Caco-2 (cell line): ENCODE data around the gene DNAAF8. TPM values are rescaled to one million over a fixed set of nuclear protein-coding genes. Genes with fewer than 3 reads are reported as not detected.

Experiments
- BruUV-seq: library from RNA; stranded (reverse); fragments of 400-500 nt; replicated peaks from 2 replicates; lab custom pipeline; 2021; lab: Mats Ljungman, UMichigan
- CTCF ChIA-PET: fragments of 300-600 bp; sonication (Branson Sonifier 250); formaldehyde crosslinking; loops from one replicate; lab custom pipeline; 2022; ENCODE audit warnings: antibody characterized with exemption; lab: Charles Lee
- POLR2A ChIA-PET: fragments of 300-600 bp; sonication (Branson Sonifier 250); formaldehyde crosslinking; loops from one replicate; lab custom pipeline; 2022; ENCODE audit warnings: antibody characterized with exemption; lab: Charles Lee
- DNase-seq, 2 experiments: peaks; one replicate each; pipeline versions ENCODE4 v3.0.0 to v3.0.0-alpha.2; 2020 to 2022
- H3K27me3 ChIP-seq: replicated peaks from 2 replicates; pipeline ENCODE4 v1.6.0; 2011; ENCODE audit warnings: low read length; ENCODE audit not compliant: control insufficient read depth, insufficient read depth
- H3K36me3 ChIP-seq: 2 replicates; pipeline ENCODE4 v1.5.1; 2011; ENCODE audit warnings: low read length; ENCODE audit not compliant: control insufficient read depth, insufficient read depth
- H3K4me1 ChIP-seq: fragments of 250-450 bp; sonication (Bioruptor Pico); 2 replicates; pipeline ENCODE4 v1.5.1; 2020; ENCODE audit warnings: mild to moderate bottlenecking
- H3K4me3 ChIP-seq: 2 replicates; pipeline ENCODE4 v1.5.1; 2011; ENCODE audit warnings: low read depth, mild to moderate bottlenecking, control low read depth, low read length
- H3K9me3 ChIP-seq: fragments of 250-450 bp; sonication (Bioruptor Pico); 2 replicates; pipeline ENCODE4 v1.5.1; 2020; ENCODE audit warnings: mild to moderate bottlenecking, moderate library complexity
- H3K27ac Mint-ChIP-seq: one replicate; pipeline ENCODE4 v1.8.0; 2022; ENCODE audit warnings: mixed read lengths; ENCODE audit not compliant: unreplicated experiment
- H3K27me3 Mint-ChIP-seq: one replicate; pipeline ENCODE4 v1.8.0; 2022; ENCODE audit warnings: mixed read lengths; ENCODE audit not compliant: insufficient read depth, unreplicated experiment
- H3K36me3 Mint-ChIP-seq: one replicate; pipeline ENCODE4 v1.8.0; 2022; ENCODE audit warnings: mild to moderate bottlenecking, mixed read lengths; ENCODE audit not compliant: insufficient read depth, unreplicated experiment
- H3K4me1 Mint-ChIP-seq: one replicate; pipeline ENCODE4 v1.8.0; 2022; ENCODE audit warnings: low read depth, mixed read lengths; ENCODE audit not compliant: unreplicated experiment
- H3K4me3 Mint-ChIP-seq: one replicate; pipeline ENCODE4 v1.8.0; 2022; ENCODE audit warnings: mild to moderate bottlenecking, moderate library complexity, mixed read lengths; ENCODE audit not compliant: unreplicated experiment
- H3K9me3 Mint-ChIP-seq: one replicate; pipeline ENCODE4 v1.8.0; 2022; ENCODE audit warnings: mixed read lengths; ENCODE audit not compliant: unreplicated experiment
- intact Hi-C: fragments of 100-400 bp; cut with micrococcal nuclease; formaldehyde crosslinking; loops from one replicate; pipeline ENCODE4 v1.10.0; 2022; ENCODE audit not compliant: unreplicated experiment
- total RNA-seq: library from RNA; stranded (reverse); gene quantifications from 2 replicates; pipeline ENCODE4 v1.2.3, GENCODE V29; 2022
- TF ChIP-seq, protein P1 (sequence below), 2 experiments: fragments of 200-600 bp in 1 of 2; IDR thresholded peaks; 1 replicate in 1 of 2; 2 replicates in 1 of 2; pipeline versions ENCODE4 v1.5.1 to v1.8.0; 2011 to 2022; ENCODE audit warnings: antibody characterized with exemption in 1 of 2, control low read depth in 1 of 2, inconsistent platforms in 1 of 2, low read depth in 1 of 2, low read length in 1 of 2, mild to moderate bottlenecking in 1 of 2, moderate library complexity in 1 of 2; ENCODE audit not compliant: insufficient read depth in 1 of 2, severe bottlenecking in 1 of 2, unreplicated experiment in 1 of 2

DNAAF8 gene
- total RNA-seq, 1 experiment from 2014 or later, result 0.54 TPM

DNA sequence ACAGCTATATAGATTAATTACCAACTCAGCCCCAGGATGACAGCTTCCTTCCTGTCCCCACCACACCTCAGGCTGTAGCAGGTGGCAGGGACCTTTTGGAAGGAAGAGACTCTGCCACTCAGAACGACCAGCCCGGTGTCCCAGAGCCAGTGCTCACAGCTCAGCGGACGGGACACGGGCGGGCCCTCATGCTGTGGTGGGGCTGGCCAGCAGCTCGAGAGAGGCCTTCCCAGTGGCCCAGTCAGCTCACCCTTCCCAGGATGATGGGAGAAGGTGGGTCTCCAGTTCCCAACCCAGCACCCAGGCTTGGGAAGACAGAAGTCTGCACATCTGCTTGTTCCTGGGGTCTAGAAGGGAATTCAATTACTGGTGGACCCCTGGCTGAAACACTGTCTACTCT is 30.4 kb upstream of the DNAAF8 start:
- ChIA-PET POLR2A (no interaction called here), CTCF (no interaction called here)
- peaks cover 41% of the 10 kb centered on the region for H3K36me3 Mint-ChIP-seq
- no peak overlapping the region for H3K4me3 Mint-ChIP-seq
- no TSS peak for BruUV-seq
- H3K4me3 ChIP-seq, result no peak overlapping the region
- no peak overlapping the region for H3K27ac Mint-ChIP-seq
- H3K9me3 Mint-ChIP-seq, result no peaks in the 10 kb centered on the region
- TF ChIP-seq, protein P1, sequence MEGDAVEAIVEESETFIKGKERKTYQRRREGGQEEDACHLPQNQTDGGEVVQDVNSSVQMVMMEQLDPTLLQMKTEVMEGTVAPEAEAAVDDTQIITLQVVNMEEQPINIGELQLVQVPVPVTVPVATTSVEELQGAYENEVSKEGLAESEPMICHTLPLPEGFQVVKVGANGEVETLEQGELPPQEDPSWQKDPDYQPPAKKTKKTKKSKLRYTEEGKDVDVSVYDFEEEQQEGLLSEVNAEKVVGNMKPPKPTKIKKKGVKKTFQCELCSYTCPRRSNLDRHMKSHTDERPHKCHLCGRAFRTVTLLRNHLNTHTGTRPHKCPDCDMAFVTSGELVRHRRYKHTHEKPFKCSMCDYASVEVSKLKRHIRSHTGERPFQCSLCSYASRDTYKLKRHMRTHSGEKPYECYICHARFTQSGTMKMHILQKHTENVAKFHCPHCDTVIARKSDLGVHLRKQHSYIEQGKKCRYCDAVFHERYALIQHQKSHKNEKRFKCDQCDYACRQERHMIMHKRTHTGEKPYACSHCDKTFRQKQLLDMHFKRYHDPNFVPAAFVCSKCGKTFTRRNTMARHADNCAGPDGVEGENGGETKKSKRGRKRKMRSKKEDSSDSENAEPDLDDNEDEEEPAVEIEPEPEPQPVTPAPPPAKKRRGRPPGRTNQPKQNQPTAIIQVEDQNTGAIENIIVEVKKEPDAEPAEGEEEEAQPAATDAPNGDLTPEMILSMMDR (IDR thresholded peaks at IDR 0.05; ENCODE audit: insufficient read depth in 1 of 2, low read depth in 1 of 2, low read length in 1 of 2, severe bottlenecking in 1 of 2, unreplicated experiment in 1 of 2), result no peak
- H3K9me3 ChIP-seq, result no peaks in the 10 kb centered on the region
- no peaks in the 10 kb centered on the region for H3K27me3 ChIP-seq
- H3K36me3 ChIP-seq, result no peaks in the 10 kb centered on the region; the same call in 1 of the 2 replicates
- intact Hi-C loops, result no loop called here
- no peak for DNase-seq
- no peaks in the 10 kb centered on the region for H3K4me1 ChIP-seq
- no peaks in the 10 kb centered on the region for H3K27me3 Mint-ChIP-seq
- H3K4me1 Mint-ChIP-seq, result no peaks in the 10 kb centered on the region

DNA sequence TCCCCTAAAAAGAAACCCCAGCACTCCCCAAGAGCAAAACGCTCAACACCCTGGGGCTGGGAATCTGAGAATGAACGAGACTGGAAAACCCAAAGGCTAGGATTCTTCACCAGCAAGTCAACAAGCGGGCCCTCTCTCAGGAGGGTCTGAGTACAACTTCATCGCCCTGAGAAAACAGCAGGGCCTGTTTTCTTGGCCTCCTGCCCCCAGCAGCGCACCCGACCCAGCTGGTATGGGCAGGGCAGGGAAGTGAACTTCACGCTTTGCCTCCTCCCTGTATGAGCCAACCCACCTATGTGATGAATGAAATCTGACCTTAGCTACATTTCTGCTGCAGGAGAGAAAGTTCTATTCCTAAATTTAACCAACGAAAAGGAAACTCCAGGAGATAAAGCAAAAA is 29.8 kb upstream of the DNAAF8 start:
- no peaks in the 10 kb centered on the region for H3K27me3 ChIP-seq
- no peaks in the 10 kb centered on the region; the same call in 1 of the 2 replicates for H3K36me3 ChIP-seq
- no peaks in the 10 kb centered on the region for H3K9me3 Mint-ChIP-seq
- H3K4me1 Mint-ChIP-seq, result no peaks in the 10 kb centered on the region
- intact Hi-C loops, result no loop called here
- ChIA-PET CTCF (interaction anchor here (0.6 kb wide), 1 partner anchor 1428 kb away, joined by 4 read pairs; no protein-coding TSS in a partner anchor), POLR2A (no interaction called here)
- BruUV-seq, result no TSS peak
- no peak for DNase-seq
- H3K4me3 Mint-ChIP-seq, result no peak overlapping the region
- no peaks in the 10 kb centered on the region for H3K27me3 Mint-ChIP-seq
- H3K9me3 ChIP-seq, result no peaks in the 10 kb centered on the region
- H3K36me3 Mint-ChIP-seq, result peaks cover 35% of the 10 kb centered on the region
- H3K27ac Mint-ChIP-seq, result no peak overlapping the region
- no peaks in the 10 kb centered on the region for H3K4me1 ChIP-seq
- H3K4me3 ChIP-seq, result no peak overlapping the region
- TF ChIP-seq, protein P1 (IDR thresholded peaks at IDR 0.05; ENCODE audit: insufficient read depth in 1 of 2, low read depth in 1 of 2, low read length in 1 of 2, severe bottlenecking in 1 of 2, unreplicated experiment in 1 of 2), result no peak

DNA sequence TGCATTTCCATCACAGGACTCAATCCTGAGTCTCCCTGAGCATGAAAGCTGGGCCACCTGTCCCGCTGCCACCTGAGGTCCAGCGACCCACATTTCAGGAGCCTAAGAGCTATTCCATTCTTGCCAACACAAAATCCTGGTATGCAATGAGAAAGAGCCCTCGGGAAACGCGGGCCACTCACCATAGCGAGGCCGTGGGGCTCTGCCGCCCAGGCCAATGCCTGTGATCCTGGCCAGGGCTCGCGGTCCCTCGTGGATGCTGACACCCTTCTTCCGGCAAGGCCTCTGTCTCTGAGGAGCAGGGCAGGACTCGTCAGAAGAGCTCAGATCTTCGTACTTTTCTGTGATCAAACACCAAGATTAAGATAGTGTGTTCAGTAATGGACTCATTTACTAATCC is 29.4 kb upstream of the DNAAF8 start:
- Histone ChIP-seq H3K4me1 (no peaks in the 10 kb centered on the region), H3K9me3 (no peaks in the 10 kb centered on the region), H3K27me3 (no peaks in the 10 kb centered on the region), H3K36me3 (no peaks in the 10 kb centered on the region; the same call in 1 of the 2 replicates), H3K4me3 (no peak overlapping the region)
- DNase-seq, result no peak
- BruUV-seq, result no TSS peak
- peaks cover 31% of the 10 kb centered on the region for H3K36me3 Mint-ChIP-seq
- no peak overlapping the region for H3K4me3 Mint-ChIP-seq
- no peaks in the 10 kb centered on the region for H3K9me3 Mint-ChIP-seq
- POLR2A ChIA-PET, result no interaction called here
- H3K27me3 Mint-ChIP-seq, result no peaks in the 10 kb centered on the region
- H3K27ac Mint-ChIP-seq, result no peak overlapping the region
- TF ChIP-seq, protein P1 (IDR thresholded peaks at IDR 0.05; ENCODE audit: insufficient read depth in 1 of 2, low read depth in 1 of 2, low read length in 1 of 2, severe bottlenecking in 1 of 2, unreplicated experiment in 1 of 2), result no peak
- CTCF ChIA-PET, result interaction anchor here (0.6 kb wide), 1 partner anchor 1429 kb away, joined by 4 read pairs; no protein-coding TSS in a partner anchor
- intact Hi-C loops, result no loop called here
- H3K4me1 Mint-ChIP-seq, result no peaks in the 10 kb centered on the region
